ENCODE data around the gene NF1.

DNA sequence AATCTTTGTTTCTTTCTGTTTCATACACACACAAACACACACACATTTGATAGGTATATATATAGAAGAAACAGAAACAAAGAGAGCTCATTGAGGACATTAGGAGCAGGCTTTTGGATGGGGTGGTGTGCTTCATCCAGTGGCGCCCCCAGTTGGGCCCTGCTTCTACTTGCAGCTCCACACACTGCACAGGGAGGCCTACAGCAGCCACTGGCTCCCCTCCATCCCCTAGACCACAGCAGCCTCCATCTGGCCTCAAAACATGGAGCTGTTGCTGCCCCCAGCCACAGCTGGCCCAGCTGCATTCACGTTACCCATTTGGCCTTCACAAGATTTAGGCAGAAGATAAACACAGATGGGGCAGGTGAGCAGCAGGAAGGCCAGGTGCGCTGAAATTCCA, 33.1 kb upstream of the NF1 start:
- TF ChIP-seq, protein P1, sequence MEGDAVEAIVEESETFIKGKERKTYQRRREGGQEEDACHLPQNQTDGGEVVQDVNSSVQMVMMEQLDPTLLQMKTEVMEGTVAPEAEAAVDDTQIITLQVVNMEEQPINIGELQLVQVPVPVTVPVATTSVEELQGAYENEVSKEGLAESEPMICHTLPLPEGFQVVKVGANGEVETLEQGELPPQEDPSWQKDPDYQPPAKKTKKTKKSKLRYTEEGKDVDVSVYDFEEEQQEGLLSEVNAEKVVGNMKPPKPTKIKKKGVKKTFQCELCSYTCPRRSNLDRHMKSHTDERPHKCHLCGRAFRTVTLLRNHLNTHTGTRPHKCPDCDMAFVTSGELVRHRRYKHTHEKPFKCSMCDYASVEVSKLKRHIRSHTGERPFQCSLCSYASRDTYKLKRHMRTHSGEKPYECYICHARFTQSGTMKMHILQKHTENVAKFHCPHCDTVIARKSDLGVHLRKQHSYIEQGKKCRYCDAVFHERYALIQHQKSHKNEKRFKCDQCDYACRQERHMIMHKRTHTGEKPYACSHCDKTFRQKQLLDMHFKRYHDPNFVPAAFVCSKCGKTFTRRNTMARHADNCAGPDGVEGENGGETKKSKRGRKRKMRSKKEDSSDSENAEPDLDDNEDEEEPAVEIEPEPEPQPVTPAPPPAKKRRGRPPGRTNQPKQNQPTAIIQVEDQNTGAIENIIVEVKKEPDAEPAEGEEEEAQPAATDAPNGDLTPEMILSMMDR (IDR thresholded peaks at IDR 0.05; ENCODE audit: low read depth, low read length) = peak; percentile 30
- no peak for TF ChIP-seq EZH2phosphoT487 (IDR thresholded peaks at IDR 0.05; ENCODE audit: low read depth)

All from OCI-LY3 (cell line).